Adrenal gland (tissue), 12 donors: ENCODE data around the gene IQSEC3. TPM values are rescaled to one million over a fixed set of nuclear protein-coding genes. Genes with fewer than 3 reads are reported as not detected.

Experiments used
- DNase-seq, 7 donors: peaks; one replicate each; pipeline ENCODE4 v3.0.0-alpha.2; 2019 to 2020
- H3K27ac ChIP-seq, 5 donors: fragments of 200-600 bp; sonication (generic) in 4 of 5; 1 replicate in 3 of 5; 2 replicates in 2 of 5; pipeline versions ENCODE4 v1.5.1 to v1.8.0; 2016 to 2020; ENCODE audit warnings: mild to moderate bottlenecking in 1 of 5
- H3K27me3 ChIP-seq: fragments of 200-600 bp; 2 replicates; pipeline ENCODE4 v1.8.0; 2021
- H3K36me3 ChIP-seq, 2 donors: fragments of 200-600 bp; replicated peaks in 1 of 2; 1 replicate in 1 of 2; 2 replicates in 1 of 2; pipeline versions ENCODE4 v1.5.1 to v1.8.0; 2018 to 2022
- H3K4me1 ChIP-seq, 2 donors: fragments of 200-600 bp; replicated peaks in 1 of 2; 1 replicate in 1 of 2; 2 replicates in 1 of 2; pipeline versions ENCODE4 v1.5.1 to v1.8.0; 2018 to 2021
- H3K4me3 ChIP-seq, 4 donors: fragments of 200-600 bp; sonication (generic) in 3 of 4; one replicate each; pipeline ENCODE4 v1.5.1; 2016 to 2018
- H3K9me3 ChIP-seq, 3 donors: fragments of 200-600 bp; sonication (generic) in 1 of 3; replicated peaks in 1 of 3; 1 replicate in 2 of 3; 2 replicates in 1 of 3; pipeline versions ENCODE4 v1.5.1 to v1.8.0; 2016 to 2021
- POLR2A ChIP-seq, 2 donors: fragments of 450-650 bp; IDR thresholded peaks; one replicate each; pipeline ENCODE4 v1.6.1; 2017; ENCODE audit warnings: antibody characterized with exemption in 2 of 2, mild to moderate bottlenecking in 2 of 2, moderate library complexity in 1 of 2
- WGBS, 4 donors: extraction: QIAGEN DNeasy Blood & Tissue Kit in 2 of 4; methylation state at CpG; one replicate each; pipeline versions ENCODE4 v1.1.5 to v1.1.7; 2013 to 2017; 5-methylcytosine and 5-hydroxymethylcytosine counted together
- intact Hi-C, 2 donors: fragments of 100-400 bp; cut with DNase I; formaldehyde crosslinking; loops; one replicate each; pipeline versions ENCODE4 v1.14.1 to v1.15.0; 2022 to 2023
- polyA plus RNA-seq, 3 donors: library from polyadenylated mRNA; stranded (reverse); fragments of 200-250 nt in 2 of 3; fragments of 350-450 nt in 1 of 3; fragmentation: Illumina TruSeq in 1 of 3; extraction: RNeasy Lipid Tissue Mini Kit (QIAGEN cat#74804) in 1 of 3; gene quantifications; one replicate each; pipeline ENCODE4 v1.2.3, GENCODE V29; 2013 to 2014
- total RNA-seq, 9 donors: library from RNA; depleted of rRNA in 4 of 9; stranded (reverse); fragments of >200 nt in 4 of 9; fragments of 120-200 nt in 1 of 9; fragmentation: NEBNext Ultra II Directional in 1 of 9; extraction: Animal tissue kit (Norgen Biotek cat#: 25700) in 1 of 9; gene quantifications; one replicate each; pipeline versions ENCODE4 v1.1.0 to v1.2.4, GENCODE V29; 2013 to 2023
- TF ChIP-seq, protein P1 (sequence below), 6 experiments: fragments of 450-650 bp in 4 of 6; fragments of 200-600 bp in 2 of 6; sonication (generic) in 1 of 6; IDR thresholded peaks; 1 replicate in 5 of 6; 2 replicates in 1 of 6; pipeline versions ENCODE4 v1.5.1 to v1.8.0; 2016 to 2021; ENCODE audit warnings: antibody characterized with exemption in 6 of 6, mild to moderate bottlenecking in 2 of 6, moderate library complexity in 1 of 6
- donor health status: healthy with polysubstance abuse.
- donor health status: Bipolar disorder and iron deficiency.
- donor health status: DM: yes; HTN: yes; CAD: no.
- donor health status: DM: no; HTN: no; CAD: no.
- donor health status: DM: no; HTN: no; CAD: no.
- donor health status: DM: yes; HTN: yes; CAD: no.

Gene IQSEC3
- total and polyA plus RNA-seq, 12 donors = 0.13 to 6.3 (median 1.00) TPM

DNA sequence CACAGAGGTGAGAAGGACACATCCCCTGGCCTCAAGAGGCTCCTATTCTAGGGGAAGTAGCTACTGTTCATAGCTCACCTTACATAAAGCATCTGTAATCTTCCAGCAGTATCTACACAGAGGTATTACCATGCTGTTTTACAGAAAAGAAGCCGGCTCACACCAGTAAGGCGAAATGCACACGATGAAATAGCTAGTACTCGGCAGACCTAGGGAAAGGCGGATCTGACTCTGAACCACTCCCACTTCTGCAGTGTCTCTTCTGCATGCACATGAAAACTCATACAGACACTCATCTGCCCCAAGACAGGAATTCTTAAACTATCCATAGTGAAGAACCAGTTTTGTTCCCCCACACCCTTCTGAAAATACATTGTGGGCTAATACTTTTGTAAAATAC, 73.6 kb downstream of the IQSEC3 start:
- H3K4me1 ChIP-seq = no peaks in the 10 kb centered on the region
- peaks cover 9% of the 10 kb centered on the region for H3K27me3 ChIP-seq
- H3K4me3 ChIP-seq = no peak overlapping the region
- 50 to 78% (median 76%) methylated on average over 3 to 5 of the region's 5 CpGs for WGBS, 4 donors
- no peaks in the 10 kb centered on the region for H3K9me3 ChIP-seq
- no peak overlapping the region for H3K27ac ChIP-seq
- intact Hi-C loops = no loop called here
- H3K36me3 ChIP-seq = no peaks in the 10 kb centered on the region
- no peak for DNase-seq
- TF ChIP-seq POLR2A (IDR thresholded peaks at IDR 0.05) = no peak
- TF ChIP-seq, protein P1, sequence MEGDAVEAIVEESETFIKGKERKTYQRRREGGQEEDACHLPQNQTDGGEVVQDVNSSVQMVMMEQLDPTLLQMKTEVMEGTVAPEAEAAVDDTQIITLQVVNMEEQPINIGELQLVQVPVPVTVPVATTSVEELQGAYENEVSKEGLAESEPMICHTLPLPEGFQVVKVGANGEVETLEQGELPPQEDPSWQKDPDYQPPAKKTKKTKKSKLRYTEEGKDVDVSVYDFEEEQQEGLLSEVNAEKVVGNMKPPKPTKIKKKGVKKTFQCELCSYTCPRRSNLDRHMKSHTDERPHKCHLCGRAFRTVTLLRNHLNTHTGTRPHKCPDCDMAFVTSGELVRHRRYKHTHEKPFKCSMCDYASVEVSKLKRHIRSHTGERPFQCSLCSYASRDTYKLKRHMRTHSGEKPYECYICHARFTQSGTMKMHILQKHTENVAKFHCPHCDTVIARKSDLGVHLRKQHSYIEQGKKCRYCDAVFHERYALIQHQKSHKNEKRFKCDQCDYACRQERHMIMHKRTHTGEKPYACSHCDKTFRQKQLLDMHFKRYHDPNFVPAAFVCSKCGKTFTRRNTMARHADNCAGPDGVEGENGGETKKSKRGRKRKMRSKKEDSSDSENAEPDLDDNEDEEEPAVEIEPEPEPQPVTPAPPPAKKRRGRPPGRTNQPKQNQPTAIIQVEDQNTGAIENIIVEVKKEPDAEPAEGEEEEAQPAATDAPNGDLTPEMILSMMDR (IDR thresholded peaks at IDR 0.05) = no peak

DNA sequence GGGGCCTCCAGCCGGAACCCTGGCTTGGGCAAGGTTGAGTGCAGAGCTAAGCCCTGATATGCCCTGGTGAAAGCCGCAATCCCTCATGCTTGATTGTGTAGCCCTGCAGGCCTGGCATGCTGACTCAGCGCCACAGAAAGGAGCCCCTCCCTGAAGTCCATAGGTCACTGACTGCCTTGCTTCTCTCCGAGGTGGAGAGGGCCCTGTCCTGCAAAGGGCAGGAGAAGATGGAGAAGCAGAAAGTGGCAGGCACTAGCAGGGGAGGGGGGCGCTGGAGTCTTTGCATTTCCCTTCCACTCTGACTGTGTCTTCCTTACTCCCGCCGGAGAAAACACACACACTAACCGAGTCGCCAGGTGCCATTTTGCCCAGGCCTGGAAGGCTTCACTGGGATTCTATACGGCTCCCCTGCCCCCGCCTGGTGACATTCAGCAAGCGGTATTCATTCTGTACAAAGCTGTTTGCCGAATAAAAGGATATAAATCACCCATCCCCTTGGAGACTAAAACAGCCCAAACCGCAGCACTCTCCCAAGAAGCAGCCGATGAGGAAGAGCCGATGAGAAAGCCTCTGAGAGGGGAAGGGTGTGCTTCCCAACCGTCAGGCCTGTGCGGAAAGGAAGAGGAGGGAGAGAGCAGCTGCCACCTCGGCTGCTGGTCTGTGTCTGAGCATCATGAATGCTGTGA, 77.5 kb downstream of the IQSEC3 start:
- Histone ChIP-seq H3K4me1 (no peaks in the 10 kb centered on the region), H3K27me3 (no peaks in the 10 kb centered on the region), H3K4me3 (no peak overlapping the region), H3K9me3 (no peaks in the 10 kb centered on the region), H3K36me3 (no peaks in the 10 kb centered on the region), H3K27ac (no peak overlapping the region)
- DNase-seq = no peak
- 72 to 78% (median 75%) methylated on average over 18 to 19 of the region's 19 CpGs for WGBS, 4 donors
- TF ChIP-seq, protein P1 (IDR thresholded peaks at IDR 0.05) = no peak
- no peak for TF ChIP-seq POLR2A (IDR thresholded peaks at IDR 0.05)
- intact Hi-C loops = no loop called here

DNA sequence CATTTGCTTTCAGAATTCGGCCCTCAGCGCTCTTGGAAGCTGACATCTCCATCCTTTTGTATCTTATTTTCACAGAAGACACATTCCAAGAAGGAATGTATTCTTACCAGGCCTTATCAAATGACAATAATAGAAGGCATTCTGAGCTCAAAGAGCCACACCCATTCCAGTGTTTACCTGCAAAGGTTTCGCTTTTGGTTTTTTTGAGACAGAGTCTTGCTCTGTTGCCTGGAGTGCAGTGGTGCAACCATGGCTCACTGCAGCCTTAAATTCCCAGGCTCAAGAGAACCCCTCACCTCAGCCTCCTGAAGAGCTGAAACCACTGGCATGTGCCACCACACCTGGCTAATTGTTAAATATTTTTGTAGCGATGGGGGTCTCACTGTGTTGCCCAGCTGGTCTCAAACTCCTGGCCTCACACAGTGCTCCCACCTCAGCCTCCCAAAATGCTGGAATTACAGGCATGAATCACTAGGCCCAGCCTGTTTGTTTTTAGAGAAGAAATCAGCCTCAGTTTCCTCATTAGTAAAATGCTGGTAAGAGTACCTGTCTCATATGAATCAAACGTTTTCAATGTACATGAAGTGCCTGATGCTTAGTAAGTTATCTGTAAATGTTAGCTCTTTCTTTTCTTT, 78.2 kb downstream of the IQSEC3 start:
- no peak overlapping the region for H3K27ac ChIP-seq
- no peak for DNase-seq
- H3K9me3 ChIP-seq = no peaks in the 10 kb centered on the region
- H3K4me1 ChIP-seq = no peaks in the 10 kb centered on the region
- intact Hi-C loops = no loop called here
- H3K27me3 ChIP-seq = no peaks in the 10 kb centered on the region
- WGBS, 4 donors = 77 to 87% (median 81%) methylated on average over 5 of the region's 5 CpGs
- H3K36me3 ChIP-seq = no peaks in the 10 kb centered on the region
- TF ChIP-seq, protein P1 (IDR thresholded peaks at IDR 0.05) = no peak
- no peak for TF ChIP-seq POLR2A (IDR thresholded peaks at IDR 0.05)
- no peak overlapping the region for H3K4me3 ChIP-seq

DNA sequence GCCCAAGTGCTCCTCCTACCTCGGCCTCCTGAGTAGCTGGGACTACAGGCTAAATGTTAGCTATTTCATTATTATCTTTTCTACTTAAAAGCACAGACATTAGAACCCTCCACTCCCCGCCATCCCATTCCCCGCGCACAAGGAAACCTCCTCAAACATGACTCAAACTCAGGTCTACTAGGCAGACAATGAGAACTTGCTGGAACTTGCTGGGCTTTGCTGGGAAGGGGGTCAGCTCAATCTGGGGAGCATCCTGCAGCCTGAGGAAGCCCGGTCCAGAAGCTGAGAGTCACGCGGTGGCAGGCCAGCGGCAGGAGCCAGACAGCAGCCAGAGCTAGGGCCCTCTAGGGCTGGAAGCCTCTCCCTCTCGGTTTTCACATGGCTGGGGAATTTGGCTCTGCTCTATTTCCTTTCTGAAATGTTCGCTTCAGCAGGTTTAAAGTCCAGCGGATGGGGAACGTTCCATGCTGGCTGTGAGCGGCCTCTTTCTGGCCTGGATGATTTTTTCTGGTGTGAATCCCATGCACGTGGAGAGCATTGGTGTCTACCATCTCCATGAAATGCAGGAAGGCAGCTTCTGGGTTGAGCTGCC, 78.9 kb downstream of the IQSEC3 start:
- Histone ChIP-seq H3K36me3 (no peaks in the 10 kb centered on the region), H3K4me1 (no peaks in the 10 kb centered on the region), H3K27me3 (no peaks in the 10 kb centered on the region), H3K4me3 (no peak overlapping the region), H3K27ac (no peak overlapping the region), H3K9me3 (no peaks in the 10 kb centered on the region)
- DNase-seq = no peak
- intact Hi-C loops = no loop called here
- WGBS, 4 donors = 75 to 83% (median 78%) methylated on average over 10 to 14 of the region's 14 CpGs
- TF ChIP-seq POLR2A (IDR thresholded peaks at IDR 0.05) = no peak
- TF ChIP-seq, protein P1 (IDR thresholded peaks at IDR 0.05) = no peak
